Mesodermal cell (in vitro differentiated cells): ENCODE results near the gene SAA2.
"Not testable (repeated sequence)": the region's sequence is repeated elsewhere in the genome, so short reads cannot be mapped to it uniquely, and the experiment has no call there.

Experiments used
- H3K27ac ChIP-seq: 2 replicates; pipeline ENCODE4 v1.7.0; 2013; ENCODE audit warnings: mild to moderate bottlenecking, low read depth, low read length, moderate library complexity; ENCODE audit not compliant: severe bottlenecking
- H3K36me3 ChIP-seq: 2 replicates; pipeline ENCODE4 v1.7.1; 2013; ENCODE audit warnings: mild to moderate bottlenecking, low read length, moderate library complexity; ENCODE audit not compliant: control insufficient read depth, insufficient read depth
- H3K4me1 ChIP-seq: one replicate; pipeline ENCODE4 v1.7.1; 2013; ENCODE audit warnings: mild to moderate bottlenecking, low read length; ENCODE audit not compliant: insufficient read depth, control insufficient read depth, poor library complexity, severe bottlenecking
- H3K4me3 ChIP-seq: 2 replicates; pipeline ENCODE4 v1.7.0; 2013; ENCODE audit warnings: low read length, control low read depth, mild to moderate bottlenecking; ENCODE audit not compliant: insufficient read depth, poor library complexity, severe bottlenecking; ENCODE audit errors: extremely low read depth
- H3K9me3 ChIP-seq: 2 replicates; pipeline ENCODE4 v1.7.1; 2013; ENCODE audit warnings: mild to moderate bottlenecking, low read length, moderate library complexity; ENCODE audit not compliant: control insufficient read depth
- WGBS, 2 experiments: methylation state at CpG; one replicate each; pipeline ENCODE4 v1.1.5; 2013; ENCODE audit warnings: missing lambda C conversion rate in 2 of 2; ENCODE audit not compliant: insufficient coverage in 2 of 2; 5-methylcytosine and 5-hydroxymethylcytosine counted together

The SAA2 gene

DNA sequence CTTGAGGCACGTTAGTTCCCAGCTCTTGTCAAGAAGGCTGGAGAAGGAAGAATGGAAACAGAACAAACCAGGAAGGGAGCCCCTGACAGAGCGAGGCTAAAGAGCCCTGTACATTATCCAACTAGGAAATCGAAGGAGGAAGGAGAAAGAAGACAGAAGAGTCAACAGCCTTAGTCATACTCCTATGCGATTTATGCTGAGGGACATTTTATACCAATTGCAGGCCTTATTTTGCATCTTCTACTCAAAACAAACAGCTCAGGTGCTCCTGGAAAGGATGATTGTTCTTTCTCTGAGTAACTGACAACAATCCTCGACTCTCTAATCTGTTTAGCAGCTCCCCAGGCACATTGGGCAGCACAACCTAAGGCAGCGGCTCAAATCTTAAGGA is 1.3 kb downstream of the SAA2 start:
- WGBS, 2 experiments, result no CpG with 5 or more reads among the region's 6 CpGs
- not testable (repeated sequence) for H3K36me3 ChIP-seq, H3K27ac ChIP-seq, H3K4me3 ChIP-seq, H3K4me1 ChIP-seq, H3K9me3 ChIP-seq

DNA sequence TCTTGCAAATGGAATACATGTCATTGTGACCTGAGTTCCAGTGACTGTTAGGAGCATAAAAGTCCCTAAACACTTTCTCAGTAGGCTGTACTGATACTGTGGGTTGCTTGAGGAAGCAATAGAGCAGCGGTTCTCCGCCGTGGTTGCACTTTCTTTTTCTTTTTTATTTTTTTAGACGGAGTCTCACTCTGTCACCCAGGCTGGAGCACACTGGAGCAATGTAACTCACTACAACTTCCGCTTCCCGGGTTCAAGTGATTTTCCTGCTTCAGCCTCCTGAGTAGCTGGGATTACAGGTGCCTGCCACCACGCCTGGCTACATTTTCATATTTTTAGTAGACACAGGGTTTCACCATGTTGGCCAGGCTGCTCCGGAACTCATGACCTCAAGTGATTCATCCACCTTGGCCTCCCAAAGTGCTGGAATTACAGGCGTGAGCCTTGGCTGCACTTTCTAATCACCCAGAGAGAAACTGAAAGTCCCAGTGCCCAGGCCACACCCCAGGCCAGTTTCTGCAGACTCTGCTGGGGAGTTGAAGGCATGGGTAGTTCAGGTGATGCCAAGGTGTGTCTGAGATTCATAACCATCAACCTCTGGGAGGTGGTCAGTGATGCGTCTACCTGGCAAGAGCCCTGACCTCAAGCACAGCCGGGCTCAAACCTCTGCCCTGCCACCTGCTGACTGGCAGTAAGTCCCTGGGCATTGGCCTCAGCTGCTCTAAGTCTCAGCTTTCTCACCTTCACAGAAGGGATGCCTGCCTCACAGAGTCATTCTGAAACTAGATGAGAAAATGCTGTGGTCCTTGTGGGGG is 1.9 kb downstream of the SAA2 start:
- not testable (repeated sequence) for H3K27ac ChIP-seq, H3K36me3 ChIP-seq, H3K4me3 ChIP-seq, H3K9me3 ChIP-seq, H3K4me1 ChIP-seq
- 91 to 95% methylated on average over 7 to 8 of the region's 11 CpGs for WGBS, 2 experiments

DNA sequence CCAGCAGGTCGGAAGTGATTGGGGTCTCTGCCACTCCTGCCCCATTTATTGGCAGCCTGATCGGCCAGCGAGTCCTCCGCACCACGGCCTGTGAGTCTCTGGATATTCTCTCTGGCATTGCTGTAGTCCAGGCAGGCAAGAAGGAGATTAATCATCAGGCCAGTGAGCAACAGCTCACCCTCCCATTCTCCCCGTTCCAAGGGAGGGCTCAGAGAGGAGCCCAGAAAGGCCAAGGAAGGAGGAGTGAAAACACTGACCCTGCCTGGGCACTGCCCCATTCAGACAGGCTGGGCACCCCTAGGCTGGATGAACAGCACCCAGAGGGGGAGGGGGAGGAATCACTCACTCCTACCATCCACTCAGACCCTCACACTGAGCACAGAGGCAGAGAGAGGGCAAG is 3.1 kb downstream of the SAA2 start:
- no peaks in the 10 kb centered on the region for H3K36me3 ChIP-seq
- WGBS, 2 experiments, result 73 to 77% methylated on average over 5 of the region's 6 CpGs
- H3K27ac ChIP-seq, result no peak overlapping the region
- H3K9me3 ChIP-seq, result no peaks in the 10 kb centered on the region
- H3K4me3 ChIP-seq, result no peak overlapping the region
- H3K4me1 ChIP-seq, result no peaks in the 10 kb centered on the region

DNA sequence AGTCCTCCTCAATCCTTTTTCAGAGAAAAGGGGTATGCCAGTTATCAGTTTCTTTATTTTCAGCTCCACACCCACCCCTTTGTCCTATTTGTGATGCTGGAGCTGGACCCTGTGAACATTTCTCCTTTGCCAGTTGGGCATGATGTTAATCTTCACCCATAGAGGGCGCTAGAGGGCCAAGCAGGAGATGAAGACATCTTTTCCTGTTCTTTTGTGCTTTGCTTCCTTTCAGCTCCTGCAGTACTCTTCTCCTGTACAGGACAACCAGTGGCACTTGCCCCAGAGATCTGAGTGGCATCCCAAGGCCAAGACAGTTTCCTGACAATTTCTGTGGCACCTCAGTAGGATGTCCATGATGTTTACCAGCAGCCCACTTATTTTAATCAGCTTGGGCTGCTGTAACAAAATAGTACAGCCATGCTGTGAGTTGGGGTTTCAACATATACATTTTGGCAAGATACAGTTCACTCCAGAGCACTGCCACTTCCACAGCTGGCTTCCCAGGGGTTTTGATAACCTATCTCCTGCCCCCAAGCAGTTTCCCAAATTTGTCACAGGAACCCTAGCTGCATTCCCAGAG is 4.6 kb downstream of the SAA2 start:
- no peaks in the 10 kb centered on the region for H3K36me3 ChIP-seq
- H3K4me3 ChIP-seq, result no peak overlapping the region
- no peaks in the 10 kb centered on the region for H3K9me3 ChIP-seq
- H3K4me1 ChIP-seq, result no peaks in the 10 kb centered on the region
- H3K27ac ChIP-seq, result no peak overlapping the region
- WGBS, 2 experiments, result 0% methylated on average over 1 of the region's 1 CpG

DNA sequence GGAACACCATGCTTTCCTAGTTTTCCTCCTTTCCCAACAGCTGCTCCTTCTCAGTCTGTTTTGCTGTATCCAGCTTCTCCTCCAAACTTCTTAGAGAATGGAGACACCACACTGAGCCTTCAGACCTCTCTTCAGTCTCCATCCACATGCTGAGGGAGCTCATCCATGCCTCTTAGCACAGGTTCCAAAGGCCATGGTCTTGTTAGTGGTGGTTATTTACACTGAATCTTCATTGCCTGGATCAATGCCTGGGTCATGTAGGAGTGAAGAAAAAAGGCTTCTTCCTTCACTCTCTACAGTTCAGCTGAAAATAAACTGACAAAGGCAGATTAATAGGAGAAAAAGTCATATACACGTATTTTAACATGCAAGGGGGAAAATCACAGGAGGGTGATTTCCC is 8.8 kb downstream of the SAA2 start:
- Histone ChIP-seq H3K4me3 (no peak overlapping the region), H3K36me3 (no peaks in the 10 kb centered on the region), H3K27ac (no peak overlapping the region), H3K4me1 (no peaks in the 10 kb centered on the region), H3K9me3 (no peaks in the 10 kb centered on the region)
- 80% methylated on average over 1 of the region's 1 CpG; no CpG with 5 or more reads in 1 of the 2 experiments for WGBS, 2 experiments

DNA sequence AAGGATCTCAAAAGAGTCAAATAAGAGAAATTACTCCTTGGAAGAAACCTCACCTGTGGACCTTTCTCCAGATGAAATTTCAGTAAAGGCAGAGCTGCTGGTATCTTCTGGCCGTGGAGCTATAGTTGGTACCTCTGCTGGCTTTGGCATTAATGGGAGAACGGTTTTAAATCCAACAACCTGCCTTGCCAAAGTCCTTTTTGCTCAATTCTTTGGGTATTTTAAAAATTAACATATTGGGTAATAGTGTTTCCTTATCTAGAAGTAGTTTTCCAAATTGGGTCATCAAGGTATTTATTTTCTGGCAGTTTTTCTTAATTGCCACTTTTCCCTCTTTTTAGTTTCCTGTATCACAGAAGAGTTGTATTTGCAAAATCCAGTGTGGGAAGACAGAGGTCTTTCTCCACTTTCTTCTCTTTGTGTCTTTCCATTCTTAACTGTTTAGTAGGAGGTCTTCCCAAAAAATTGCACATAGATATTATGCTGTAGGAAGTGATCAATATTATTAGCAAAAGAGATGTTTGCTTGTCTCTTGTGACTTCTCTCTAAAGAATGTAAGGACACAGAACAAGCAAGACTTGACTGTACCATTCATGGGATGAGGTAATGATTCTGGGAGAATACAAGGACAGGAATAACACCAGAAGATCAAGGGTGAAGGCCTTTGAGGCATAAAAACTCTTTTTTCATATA is 11.7 kb downstream of the SAA2 start, which contains the start of gene SAA4:
Gene SAA4 (minus strand): TSS at position 139 of the 693 bp plus-strand sequence. CDS start 876 bp downstream, outside the sequence.
- H3K27ac ChIP-seq, result no peak within 1 kb of the TSS
- no peaks in the 10 kb centered on the region for H3K36me3 ChIP-seq
- no peaks in the 10 kb centered on the region for H3K9me3 ChIP-seq
- H3K4me3 ChIP-seq, result no peak within 1 kb of the TSS
- H3K4me1 ChIP-seq, result no peaks in the 10 kb centered on the region
- 100% methylated on average over 1 of the region's 2 CpGs; no CpG with 5 or more reads in 1 of the 2 experiments for WGBS, 2 experiments

DNA sequence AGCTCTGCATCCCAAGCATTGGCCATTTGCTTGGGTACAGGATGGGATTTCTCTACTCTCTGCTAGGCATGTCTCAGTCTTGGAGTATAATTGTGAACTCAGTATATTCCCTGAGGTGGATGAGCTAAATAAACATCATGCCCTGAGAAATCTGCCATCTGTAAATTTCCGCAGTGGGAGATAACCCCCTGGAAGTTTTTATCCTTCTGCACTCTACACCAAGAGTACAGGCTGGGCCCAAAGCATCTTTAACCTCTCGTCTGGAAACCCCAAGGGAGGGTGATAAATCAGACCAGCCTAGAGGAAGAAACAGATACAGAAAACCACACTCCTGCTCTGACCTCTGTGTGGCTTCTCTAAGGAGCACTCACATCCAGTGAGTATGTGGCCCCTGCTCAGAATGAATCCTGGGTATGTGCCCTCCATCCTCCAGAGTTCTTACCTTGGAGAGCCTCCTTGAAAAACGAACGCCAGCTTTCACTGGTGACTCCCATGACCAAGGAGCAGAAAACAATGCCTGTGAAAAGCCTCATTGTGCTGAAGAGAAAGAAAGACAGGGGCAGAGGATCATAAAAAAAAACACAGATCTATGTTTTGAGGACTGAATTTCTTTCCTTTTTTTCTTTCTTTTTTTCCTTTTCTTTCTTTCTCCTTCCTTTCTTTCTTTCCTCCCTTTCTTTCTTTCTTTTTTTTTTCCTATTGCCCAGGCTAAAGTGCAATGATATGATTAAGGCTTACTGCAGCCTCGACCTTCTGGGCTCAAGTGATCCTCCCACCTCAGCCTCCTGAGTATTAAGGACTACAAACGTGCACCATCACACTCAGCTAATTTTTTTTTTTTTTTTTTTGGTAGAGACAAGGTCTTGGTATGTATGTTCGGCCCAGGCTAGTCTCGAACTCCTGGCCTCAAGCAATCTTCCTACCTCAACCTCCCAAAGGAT is 12.8 kb downstream of the SAA2 start:
- H3K4me1 ChIP-seq, result no peaks in the 10 kb centered on the region
- no peaks in the 10 kb centered on the region for H3K9me3 ChIP-seq
- H3K36me3 ChIP-seq, result no peaks in the 10 kb centered on the region
- no peak overlapping the region for H3K4me3 ChIP-seq
- H3K27ac ChIP-seq, result no peak overlapping the region
- WGBS, 2 experiments, result 50 to 61% methylated on average over 2 to 4 of the region's 8 CpGs

DNA sequence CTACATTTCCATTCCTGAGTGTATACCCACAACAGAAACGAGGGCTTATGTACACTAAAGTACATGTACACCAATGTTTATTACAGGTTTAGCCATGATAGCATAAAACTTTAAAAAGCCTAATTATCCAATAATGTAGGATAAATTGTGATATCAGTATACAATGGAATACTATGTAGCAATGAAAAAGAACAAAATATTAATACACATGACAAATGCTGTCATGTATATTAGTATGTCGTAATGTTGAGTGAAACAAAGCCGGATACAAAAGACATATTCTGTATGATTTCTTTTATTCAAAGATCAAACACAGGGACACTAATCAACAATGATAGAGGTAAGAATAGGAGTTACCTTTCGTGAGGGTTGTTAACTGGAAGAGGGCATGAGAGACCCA is 14.6 kb downstream of the SAA2 start:
- Histone ChIP-seq H3K4me3 (no peak overlapping the region), H3K36me3 (no peaks in the 10 kb centered on the region), H3K9me3 (no peaks in the 10 kb centered on the region), H3K27ac (no peak overlapping the region), H3K4me1 (no peaks in the 10 kb centered on the region)
- no CpG with 5 or more reads among the region's 4 CpGs for WGBS, 2 experiments

DNA sequence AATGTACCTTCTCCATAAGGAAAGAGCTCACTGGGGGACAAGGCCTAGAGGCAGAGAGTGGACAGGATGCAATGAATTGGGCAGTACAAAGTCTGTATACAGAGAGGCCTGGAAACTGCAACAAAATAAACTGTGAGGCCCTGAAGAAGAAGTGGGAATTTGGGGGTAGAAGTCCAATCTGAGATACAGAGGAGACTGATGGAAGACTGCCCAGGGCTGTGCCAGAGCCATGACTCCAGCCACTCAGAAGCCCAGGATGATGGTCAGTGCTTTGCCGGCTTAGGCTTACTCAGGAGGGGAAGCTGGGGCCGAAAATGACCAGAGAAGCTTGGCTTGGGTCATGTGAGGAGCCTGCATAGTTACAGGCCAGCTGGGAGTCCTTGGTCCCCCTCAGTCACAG is 17.6 kb downstream of the SAA2 start:
- Histone ChIP-seq H3K4me3 (no peak overlapping the region), H3K4me1 (no peaks in the 10 kb centered on the region), H3K36me3 (no peaks in the 10 kb centered on the region), H3K9me3 (no peaks in the 10 kb centered on the region), H3K27ac (no peak overlapping the region)
- WGBS, 2 experiments, result 71 to 83% methylated on average over 2 of the region's 2 CpGs

DNA sequence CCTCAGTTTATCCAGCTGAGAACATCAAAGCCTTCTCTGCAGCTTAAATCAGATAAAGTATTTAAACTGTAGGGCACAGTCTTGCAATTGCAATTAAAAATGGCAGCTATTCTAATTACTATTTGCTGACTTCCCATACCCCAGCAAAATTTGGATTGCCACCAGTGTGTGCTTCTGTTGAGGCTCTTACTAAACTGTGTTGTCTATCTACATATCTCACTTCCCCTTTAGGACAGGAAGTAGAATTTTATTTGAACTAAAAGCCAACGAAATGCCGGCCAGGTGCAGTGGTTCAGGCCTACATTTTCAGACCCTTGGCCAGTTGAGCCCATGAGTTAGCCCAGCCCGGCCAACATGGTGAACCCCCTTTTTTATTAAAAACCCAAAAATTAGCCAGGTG is 19.0 kb downstream of the SAA2 start:
- Histone ChIP-seq H3K4me3 (no peak overlapping the region), H3K9me3 (no peaks in the 10 kb centered on the region), H3K36me3 (no peaks in the 10 kb centered on the region), H3K4me1 (no peaks in the 10 kb centered on the region), H3K27ac (no peak overlapping the region)
- no CpG with 5 or more reads among the region's 3 CpGs for WGBS, 2 experiments
